ENCODE results near the gene CHEK1. TPM values are rescaled to one million over a fixed set of nuclear protein-coding genes. Genes with fewer than 3 reads are reported as not detected.
A peak's percentile ranks its signal among the peaks of the same experiment; 100 is the strongest.

The CHEK1 gene
- total RNA-seq (2021) = 99.9 to 111 TPM (median 101 TPM) in 3 replicates
- percentile 92 among the genes with signal in this experiment for Bru-seq, nascent RNA
- long read RNA-seq, experiment 1, full-length matches to known transcripts = 64 of 193 reads
- long read RNA-seq, experiment 1, partial matches to known transcripts = 48 of 193 reads
- long read RNA-seq, experiment 1, other reads (novel, unspliced or antisense) = 81 of 193 reads
- long read RNA-seq, experiment 2, full-length matches to known transcripts = 13 of 81 reads
- long read RNA-seq, experiment 2, partial matches to known transcripts = 51 of 81 reads
- long read RNA-seq, experiment 2, other reads (novel, unspliced or antisense) = 17 of 81 reads
- long read RNA-seq, experiment 3, full-length matches to known transcripts = 67 of 133 reads
- long read RNA-seq, experiment 3, partial matches to known transcripts = 16 of 133 reads
- long read RNA-seq, experiment 3, other reads (novel, unspliced or antisense) = 50 of 133 reads

DNA sequence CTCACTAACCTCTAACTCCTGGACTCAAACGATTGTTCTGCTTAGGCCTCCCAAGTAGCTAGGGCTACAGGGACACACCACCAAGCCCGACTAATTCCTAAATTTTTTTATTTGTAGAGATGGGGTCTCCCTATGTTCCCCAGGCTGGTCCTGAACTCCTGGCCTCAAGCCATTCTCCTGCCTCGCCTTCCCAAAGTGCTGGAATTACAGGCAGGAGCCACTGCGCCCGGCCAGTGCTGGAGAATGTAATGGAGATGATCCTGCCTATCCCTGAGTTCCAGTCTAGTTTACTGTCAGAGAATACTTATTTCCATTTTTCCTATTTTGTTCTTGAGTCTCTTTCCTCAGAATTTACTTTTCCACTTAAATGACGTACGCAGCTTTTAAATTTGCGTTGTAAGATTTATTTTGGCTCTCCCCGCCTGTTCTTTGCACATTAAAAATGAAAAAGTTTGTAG, at the start of gene CHEK1:
Gene CHEK1 (plus strand): TSS at position 408 of the 458 bp plus-strand sequence. CDS start 1,606 bp downstream, outside the sequence.
- H3K4me3 Mint-ChIP-seq = peak within 1 kb of the TSS; percentile 88
- peaks cover 13% of the 10 kb centered on the region for H3K4me1 Mint-ChIP-seq
- peaks cover 35% of the 10 kb centered on the region for H3K36me3 Mint-ChIP-seq
- peak within 1 kb of the TSS; percentile 97 for H3K27ac Mint-ChIP-seq
- CTCF ChIA-PET = interaction anchor here (0.6 to 1.6 kb wide), 4 partner anchors 57 to 278 kb away, joined by 3 to 4 read pairs (median 4); partner anchors contain the start of gene PUS3
- no peaks in the 10 kb centered on the region for H3K9me3 Mint-ChIP-seq
- DNase-seq (ENCODE audit: low spot score) (no peak), ATAC-seq (no peak)
- TF ChIP-seq FOXK1 (CRISPR knock-in tag; IDR thresholded peaks at IDR 0.05) (no peak), ZNF317 (CRISPR knock-in tag; IDR thresholded peaks at IDR 0.05; ENCODE audit: borderline replicate concordance, low read depth) (no peak), NFATC4 (CRISPR knock-in tag; IDR thresholded peaks at IDR 0.05) (no peak), ZBTB21 (CRISPR knock-in tag; IDR thresholded peaks at IDR 0.05; ENCODE audit: borderline replicate concordance) (no peak), ZNF138 (CRISPR knock-in tag; conservative IDR thresholded peaks at IDR 0.05) (no peak), SP1 (CRISPR knock-in tag; conservative IDR thresholded peaks at IDR 0.05) (no peak), ETV6 (CRISPR knock-in tag; IDR thresholded peaks at IDR 0.05) (no peak), JAZF1 (CRISPR knock-in tag; IDR thresholded peaks at IDR 0.05) (no peak), OVOL2 (CRISPR knock-in tag; IDR thresholded peaks at IDR 0.05; ENCODE audit: borderline replicate concordance) (no peak), ZNF532 (CRISPR knock-in tag; IDR thresholded peaks at IDR 0.05; ENCODE audit: borderline replicate concordance) (no peak), CBFB (CRISPR knock-in tag; IDR thresholded peaks at IDR 0.05; ENCODE audit: low read depth) (no peak), ZNF512 (CRISPR knock-in tag; IDR thresholded peaks at IDR 0.05; ENCODE audit: borderline replicate concordance) (no peak), MXD4 (CRISPR knock-in tag; IDR thresholded peaks at IDR 0.05; ENCODE audit: borderline replicate concordance) (no peak), ZNF425 (CRISPR knock-in tag; conservative IDR thresholded peaks at IDR 0.05) (no peak), PRDM15 (CRISPR knock-in tag; IDR thresholded peaks at IDR 0.05) (no peak)
- TF ChIP-seq, protein P1, sequence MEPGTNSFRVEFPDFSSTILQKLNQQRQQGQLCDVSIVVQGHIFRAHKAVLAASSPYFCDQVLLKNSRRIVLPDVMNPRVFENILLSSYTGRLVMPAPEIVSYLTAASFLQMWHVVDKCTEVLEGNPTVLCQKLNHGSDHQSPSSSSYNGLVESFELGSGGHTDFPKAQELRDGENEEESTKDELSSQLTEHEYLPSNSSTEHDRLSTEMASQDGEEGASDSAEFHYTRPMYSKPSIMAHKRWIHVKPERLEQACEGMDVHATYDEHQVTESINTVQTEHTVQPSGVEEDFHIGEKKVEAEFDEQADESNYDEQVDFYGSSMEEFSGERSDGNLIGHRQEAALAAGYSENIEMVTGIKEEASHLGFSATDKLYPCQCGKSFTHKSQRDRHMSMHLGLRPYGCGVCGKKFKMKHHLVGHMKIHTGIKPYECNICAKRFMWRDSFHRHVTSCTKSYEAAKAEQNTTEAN (CRISPR knock-in tag; IDR thresholded peaks at IDR 0.05) = no peak
- TF ChIP-seq, protein P2, sequence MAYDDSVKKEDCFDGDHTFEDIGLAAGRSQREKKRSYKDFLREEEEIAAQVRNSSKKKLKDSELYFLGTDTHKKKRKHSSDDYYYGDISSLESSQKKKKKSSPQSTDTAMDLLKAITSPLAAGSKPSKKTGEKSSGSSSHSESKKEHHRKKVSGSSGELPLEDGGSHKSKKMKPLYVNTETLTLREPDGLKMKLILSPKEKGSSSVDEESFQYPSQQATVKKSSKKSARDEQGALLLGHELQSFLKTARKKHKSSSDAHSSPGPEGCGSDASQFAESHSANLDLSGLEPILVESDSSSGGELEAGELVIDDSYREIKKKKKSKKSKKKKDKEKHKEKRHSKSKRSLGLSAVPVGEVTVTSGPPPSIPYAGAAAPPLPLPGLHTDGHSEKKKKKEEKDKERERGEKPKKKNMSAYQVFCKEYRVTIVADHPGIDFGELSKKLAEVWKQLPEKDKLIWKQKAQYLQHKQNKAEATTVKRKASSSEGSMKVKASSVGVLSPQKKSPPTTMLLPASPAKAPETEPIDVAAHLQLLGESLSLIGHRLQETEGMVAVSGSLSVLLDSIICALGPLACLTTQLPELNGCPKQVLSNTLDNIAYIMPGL (CRISPR knock-in tag; IDR thresholded peaks at IDR 0.05) = no peak
- TF ChIP-seq, protein P3, sequence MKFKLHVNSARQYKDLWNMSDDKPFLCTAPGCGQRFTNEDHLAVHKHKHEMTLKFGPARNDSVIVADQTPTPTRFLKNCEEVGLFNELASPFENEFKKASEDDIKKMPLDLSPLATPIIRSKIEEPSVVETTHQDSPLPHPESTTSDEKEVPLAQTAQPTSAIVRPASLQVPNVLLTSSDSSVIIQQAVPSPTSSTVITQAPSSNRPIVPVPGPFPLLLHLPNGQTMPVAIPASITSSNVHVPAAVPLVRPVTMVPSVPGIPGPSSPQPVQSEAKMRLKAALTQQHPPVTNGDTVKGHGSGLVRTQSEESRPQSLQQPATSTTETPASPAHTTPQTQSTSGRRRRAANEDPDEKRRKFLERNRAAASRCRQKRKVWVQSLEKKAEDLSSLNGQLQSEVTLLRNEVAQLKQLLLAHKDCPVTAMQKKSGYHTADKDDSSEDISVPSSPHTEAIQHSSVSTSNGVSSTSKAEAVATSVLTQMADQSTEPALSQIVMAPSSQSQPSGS (CRISPR knock-in tag; IDR thresholded peaks at IDR 0.05; ENCODE audit: borderline replicate concordance, low read depth) = no peak
- no peaks in the 10 kb centered on the region for H3K27me3 Mint-ChIP-seq (ENCODE audit: low read depth)
- POLR2A ChIA-PET = interaction anchor here (0.8 to 2.1 kb wide), 2 partner anchors 33 to 437 kb away, joined by 3 to 9 read pairs; partner anchors contain the start of gene STT3A

All from WTC11 (cell line).